ENCODE measurements around the gene LPCAT3.

Gene LPCAT3

DNA sequence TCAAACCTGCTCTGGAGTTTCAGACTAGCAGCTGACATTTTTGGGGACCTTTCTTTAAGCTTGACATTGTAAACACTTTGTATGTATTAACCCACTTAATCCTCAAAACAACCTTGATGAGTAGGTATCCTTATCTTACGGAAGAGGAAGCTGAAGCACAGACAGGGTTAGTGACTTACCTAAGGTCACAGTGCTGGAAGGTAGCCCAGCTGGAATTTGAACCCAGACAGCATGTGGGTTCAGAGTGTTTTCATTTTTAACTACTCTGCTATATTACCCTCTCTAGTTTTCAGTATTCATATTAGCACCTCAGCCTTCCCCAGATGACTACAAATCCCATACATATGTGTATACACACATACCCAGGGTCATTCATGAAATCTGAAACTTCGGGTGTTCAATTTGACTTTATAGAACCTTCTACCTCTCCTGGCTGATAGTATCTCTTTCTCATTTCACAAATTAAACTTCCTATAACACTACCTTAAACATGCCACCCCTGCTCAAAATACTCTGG, 13.9 kb downstream of the LPCAT3 start:
- no peak for DNase-seq (ENCODE audit: low read depth, low spot score)
- Histone ChIP-seq H3K27me3 (ENCODE audit: control insufficient read depth, insufficient read depth, low read length) (no peaks in the 10 kb centered on the region), H3K36me3 (ENCODE audit: control insufficient read depth, insufficient read depth, low read length) (no peaks in the 10 kb centered on the region), H3K27ac (ENCODE audit: low read length) (no peak overlapping the region), H3K4me1 (ENCODE audit: control insufficient read depth, insufficient read depth, low read length) (no peaks in the 10 kb centered on the region), H3K4me3 (ENCODE audit: low read length) (no peak overlapping the region), H3K9me3 (ENCODE audit: control insufficient read depth, insufficient read depth, low read length) (no peaks in the 10 kb centered on the region)
- WGBS (ENCODE audit: insufficient coverage, insufficient read length) = no CpG with 5 or more reads among the region's 2 CpGs

- WGBS (ENCODE audit: insufficient coverage, insufficient read length) = no CpG with 5 or more reads among the region's 7 CpGs
- Histone ChIP-seq H3K9me3 (ENCODE audit: control insufficient read depth, insufficient read depth, low read length) (no peaks in the 10 kb centered on the region), H3K36me3 (ENCODE audit: control insufficient read depth, insufficient read depth, low read length) (peaks cover 4% of the 10 kb centered on the region; the same call in 1 of the 2 replicates), H3K4me3 (ENCODE audit: low read length) (no peak overlapping the region), H3K4me1 (ENCODE audit: control insufficient read depth, insufficient read depth, low read length) (no peaks in the 10 kb centered on the region), H3K27ac (ENCODE audit: low read length) (no peak overlapping the region), H3K27me3 (ENCODE audit: control insufficient read depth, insufficient read depth, low read length) (no peaks in the 10 kb centered on the region)
- DNase-seq (ENCODE audit: low read depth, low spot score) = no peak
These were observed 16.2 kb downstream of the LPCAT3 start for GRCh38 chr12:7001921-7002591.

DNA sequence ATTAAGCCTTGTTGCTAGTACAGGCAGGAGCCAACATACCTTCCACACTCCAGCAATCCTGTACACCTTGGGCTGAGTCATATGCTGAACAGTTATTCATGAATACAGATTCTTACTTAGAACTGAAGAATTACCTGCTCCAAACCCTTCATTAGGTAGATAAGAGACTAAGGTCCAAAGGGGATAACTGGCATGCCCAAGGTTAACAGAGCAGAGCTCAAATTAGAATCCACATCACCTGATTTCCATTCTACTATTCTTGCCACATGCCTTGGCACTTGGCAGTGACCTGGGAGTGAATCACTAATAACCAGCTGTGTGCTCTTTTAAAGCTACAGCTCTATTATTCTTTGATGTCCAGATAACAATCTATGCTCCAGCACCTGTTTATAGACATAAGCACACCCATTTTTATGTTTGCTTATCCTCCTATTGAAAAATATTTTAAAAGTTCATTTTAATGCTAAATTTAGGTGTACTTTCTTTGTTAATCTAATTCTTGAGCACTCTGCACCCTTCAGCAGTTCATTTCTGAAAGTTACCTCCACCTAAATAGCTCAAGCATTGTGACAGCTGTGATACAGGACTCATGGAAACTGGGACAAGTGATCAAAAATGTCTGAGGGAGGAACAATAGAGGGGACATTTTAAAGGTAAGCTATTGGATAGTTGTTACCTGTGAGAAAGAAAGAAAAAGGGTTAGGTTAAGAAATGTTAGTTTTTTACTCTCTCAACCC, 19.4 kb downstream of the LPCAT3 start:
- no peaks in the 10 kb centered on the region for H3K9me3 ChIP-seq (ENCODE audit: control insufficient read depth, insufficient read depth, low read length)
- peaks cover 4% of the 10 kb centered on the region; the same call in 1 of the 2 replicates for H3K36me3 ChIP-seq (ENCODE audit: control insufficient read depth, insufficient read depth, low read length)
- H3K4me1 ChIP-seq (ENCODE audit: control insufficient read depth, insufficient read depth, low read length) = no peaks in the 10 kb centered on the region
- no peak for DNase-seq (ENCODE audit: low read depth, low spot score)
- no peaks in the 10 kb centered on the region for H3K27me3 ChIP-seq (ENCODE audit: control insufficient read depth, insufficient read depth, low read length)
- H3K27ac ChIP-seq (ENCODE audit: low read length) = no peak overlapping the region
- no peak overlapping the region for H3K4me3 ChIP-seq (ENCODE audit: low read length)

- Histone ChIP-seq H3K9me3 (ENCODE audit: control insufficient read depth, insufficient read depth, low read length) (no peaks in the 10 kb centered on the region), H3K4me1 (ENCODE audit: control insufficient read depth, insufficient read depth, low read length) (no peaks in the 10 kb centered on the region), H3K36me3 (ENCODE audit: control insufficient read depth, insufficient read depth, low read length) (peaks cover 4% of the 10 kb centered on the region; the same call in 1 of the 2 replicates), H3K4me3 (ENCODE audit: low read length) (no peak overlapping the region), H3K27me3 (ENCODE audit: control insufficient read depth, insufficient read depth, low read length) (no peaks in the 10 kb centered on the region), H3K27ac (ENCODE audit: low read length) (no peak overlapping the region)
- no CpG with 5 or more reads among the region's 2 CpGs for WGBS (ENCODE audit: insufficient coverage, insufficient read length)
- DNase-seq (ENCODE audit: low read depth, low spot score) = no peak
These were observed 22.2 kb downstream of the LPCAT3 start for GRCh38 chr12:6996040-6996441.

GRCh38 chr12:6987956-6988553, 30.2 kb downstream of the LPCAT3 start:
- H3K27me3 ChIP-seq (ENCODE audit: control insufficient read depth, insufficient read depth, low read length) = no peaks in the 10 kb centered on the region
- H3K36me3 ChIP-seq (ENCODE audit: control insufficient read depth, insufficient read depth, low read length) = no peaks in the 10 kb centered on the region; the same call in 1 of the 2 replicates
- no peaks in the 10 kb centered on the region for H3K4me1 ChIP-seq (ENCODE audit: control insufficient read depth, insufficient read depth, low read length)
- H3K4me3 ChIP-seq (ENCODE audit: low read length) = no peak overlapping the region
- no CpG with 5 or more reads among the region's 11 CpGs for WGBS (ENCODE audit: insufficient coverage, insufficient read length)
- no peak for DNase-seq (ENCODE audit: low read depth, low spot score)
- H3K9me3 ChIP-seq (ENCODE audit: control insufficient read depth, insufficient read depth, low read length) = no peaks in the 10 kb centered on the region
- H3K27ac ChIP-seq (ENCODE audit: low read length) = no peak overlapping the region

- H3K27me3 ChIP-seq (ENCODE audit: control insufficient read depth, insufficient read depth, low read length) = no peaks in the 10 kb centered on the region
- no CpG with 5 or more reads among the region's 7 CpGs for WGBS (ENCODE audit: insufficient coverage, insufficient read length)
- no peaks in the 10 kb centered on the region for H3K9me3 ChIP-seq (ENCODE audit: control insufficient read depth, insufficient read depth, low read length)
- H3K4me1 ChIP-seq (ENCODE audit: control insufficient read depth, insufficient read depth, low read length) = no peaks in the 10 kb centered on the region
- H3K4me3 ChIP-seq (ENCODE audit: low read length) = no peak overlapping the region
- no peak overlapping the region for H3K27ac ChIP-seq (ENCODE audit: low read length)
- no peak for DNase-seq (ENCODE audit: low read depth, low spot score)
- peaks cover 6% of the 10 kb centered on the region; the same call in 1 of the 2 replicates for H3K36me3 ChIP-seq (ENCODE audit: control insufficient read depth, insufficient read depth, low read length)
These were observed 35.7 kb downstream of the LPCAT3 start for GRCh38 chr12:6982532-6982931.

DNA sequence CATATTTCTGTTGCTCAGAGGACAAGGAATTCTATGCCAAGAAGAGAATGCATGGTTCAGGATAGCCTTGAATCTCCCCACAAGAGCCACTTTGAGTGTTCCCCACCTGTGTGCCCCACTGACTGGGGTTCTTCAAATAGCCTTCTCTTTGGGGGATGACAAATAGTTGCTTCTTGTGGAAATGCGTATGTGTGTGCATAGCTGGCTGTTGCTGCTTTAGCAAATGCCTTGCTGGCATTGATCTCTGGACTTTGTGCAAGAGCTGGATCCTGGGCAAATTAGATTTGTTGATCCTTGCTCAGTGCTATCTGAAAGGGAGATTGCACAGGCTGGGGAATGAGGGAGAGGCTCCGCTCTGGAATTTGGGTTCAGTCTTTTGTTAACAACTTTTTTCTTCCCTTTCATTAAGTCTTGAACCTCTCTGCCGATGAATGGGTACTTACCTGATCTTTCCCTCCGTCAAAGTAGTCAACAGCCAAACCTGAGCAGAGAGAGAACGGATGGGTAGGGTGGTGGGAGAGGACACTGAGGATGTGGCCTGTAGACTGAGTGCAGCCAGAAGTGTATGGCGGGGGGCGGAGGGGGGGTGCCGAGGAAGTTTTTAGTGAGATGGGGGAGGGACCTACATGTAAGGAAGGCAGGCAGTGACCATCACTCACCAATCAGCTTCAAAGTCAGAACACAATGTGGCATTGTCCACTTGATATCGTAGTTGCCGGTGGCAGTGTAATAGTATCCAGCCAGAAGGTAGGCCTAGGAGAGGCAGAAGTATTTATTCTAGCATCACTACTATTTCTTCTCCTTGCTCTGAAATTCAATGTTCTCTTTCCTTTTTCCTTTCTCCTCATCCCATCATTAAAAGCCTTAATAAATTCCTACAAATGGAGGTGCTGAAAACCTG, 36.9 kb downstream of the LPCAT3 start:
- Histone ChIP-seq H3K4me1 (ENCODE audit: control insufficient read depth, insufficient read depth, low read length) (no peaks in the 10 kb centered on the region), H3K27ac (ENCODE audit: low read length) (no peak overlapping the region), H3K27me3 (ENCODE audit: control insufficient read depth, insufficient read depth, low read length) (no peaks in the 10 kb centered on the region), H3K4me3 (ENCODE audit: low read length) (no peak overlapping the region), H3K9me3 (ENCODE audit: control insufficient read depth, insufficient read depth, low read length) (no peaks in the 10 kb centered on the region), H3K36me3 (ENCODE audit: control insufficient read depth, insufficient read depth, low read length) (peaks cover 6% of the 10 kb centered on the region; the same call in 1 of the 2 replicates)
- WGBS (ENCODE audit: insufficient coverage, insufficient read length) = no CpG with 5 or more reads among the region's 10 CpGs
- DNase-seq (ENCODE audit: low read depth, low spot score) = no peak

GRCh38 chr12:6980740-6981139, 37.5 kb downstream of the LPCAT3 start:
- no peaks in the 10 kb centered on the region for H3K27me3 ChIP-seq (ENCODE audit: control insufficient read depth, insufficient read depth, low read length)
- DNase-seq (ENCODE audit: low read depth, low spot score) = no peak
- peaks cover 11% of the 10 kb centered on the region; the same call in 1 of the 2 replicates for H3K36me3 ChIP-seq (ENCODE audit: control insufficient read depth, insufficient read depth, low read length)
- no peak overlapping the region for H3K4me3 ChIP-seq (ENCODE audit: low read length)
- H3K27ac ChIP-seq (ENCODE audit: low read length) = no peak overlapping the region
- H3K9me3 ChIP-seq (ENCODE audit: control insufficient read depth, insufficient read depth, low read length) = no peaks in the 10 kb centered on the region
- H3K4me1 ChIP-seq (ENCODE audit: control insufficient read depth, insufficient read depth, low read length) = no peaks in the 10 kb centered on the region

GRCh38 chr12:6980075-6980474, 38.2 kb downstream of the LPCAT3 start:
- no CpG with 5 or more reads among the region's 4 CpGs for WGBS (ENCODE audit: insufficient coverage, insufficient read length)
- no peak overlapping the region for H3K4me3 ChIP-seq (ENCODE audit: low read length)
- H3K27ac ChIP-seq (ENCODE audit: low read length) = no peak overlapping the region
- no peaks in the 10 kb centered on the region for H3K9me3 ChIP-seq (ENCODE audit: control insufficient read depth, insufficient read depth, low read length)
- H3K4me1 ChIP-seq (ENCODE audit: control insufficient read depth, insufficient read depth, low read length) = no peaks in the 10 kb centered on the region
- H3K27me3 ChIP-seq (ENCODE audit: control insufficient read depth, insufficient read depth, low read length) = no peaks in the 10 kb centered on the region
- DNase-seq (ENCODE audit: low read depth, low spot score) = no peak
- peaks cover 16% of the 10 kb centered on the region; the same call in 1 of the 2 replicates for H3K36me3 ChIP-seq (ENCODE audit: control insufficient read depth, insufficient read depth, low read length)

DNA sequence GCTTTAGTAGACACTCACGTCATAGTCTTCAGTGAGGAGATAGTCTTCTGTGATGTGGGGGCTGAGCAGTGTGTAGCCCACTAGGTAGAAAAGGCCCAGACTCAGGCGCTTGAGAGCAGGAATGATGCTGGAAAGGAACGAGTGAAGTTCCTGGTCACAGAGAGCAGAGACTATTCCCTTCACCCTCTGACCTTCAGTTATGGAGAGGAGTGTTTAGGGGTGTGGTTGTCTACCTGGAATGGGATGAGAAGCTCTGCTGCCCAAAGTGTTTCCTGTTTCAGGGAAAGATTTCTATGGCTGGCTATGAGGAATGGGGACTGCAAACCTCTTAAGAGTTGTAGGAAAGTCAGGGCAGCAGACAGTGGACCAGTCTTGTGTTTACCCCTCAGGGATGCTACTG, 38.8 kb downstream of the LPCAT3 start:
- Histone ChIP-seq H3K9me3 (ENCODE audit: control insufficient read depth, insufficient read depth, low read length) (no peaks in the 10 kb centered on the region), H3K4me3 (ENCODE audit: low read length) (no peak overlapping the region), H3K4me1 (ENCODE audit: control insufficient read depth, insufficient read depth, low read length) (no peaks in the 10 kb centered on the region), H3K27ac (ENCODE audit: low read length) (no peak overlapping the region), H3K27me3 (ENCODE audit: control insufficient read depth, insufficient read depth, low read length) (no peaks in the 10 kb centered on the region), H3K36me3 (ENCODE audit: control insufficient read depth, insufficient read depth, low read length) (peaks cover 21% of the 10 kb centered on the region)
- no peak for DNase-seq (ENCODE audit: low read depth, low spot score)
- no CpG with 5 or more reads among the region's 3 CpGs for WGBS (ENCODE audit: insufficient coverage, insufficient read length)

Data from iPS DF 6.9 (cell line).